ENCODE measurements around the gene UBE2QL1.

GRCh38 chr5:6472792-6473191 lies 24.1 kb downstream of the UBE2QL1 start:
- TF ChIP-seq GATA3 (IDR thresholded peaks at IDR 0.05; ENCODE audit: low read depth, low read length), result no peak
- TF ChIP-seq GATA2 (IDR thresholded peaks at IDR 0.05; ENCODE audit: low read depth, low read length), result no peak

All from SH-SY5Y (cell line).